Measurements from ENCODE around the gene COL15A1.

GRCh38 chr9:98923451-98924123 lies 20.1 kb upstream of the COL15A1 start:
- TF ChIP-seq CTCF (conservative IDR thresholded peaks at IDR 0.05; ENCODE audit: low read length): no peak
- no peak for TF ChIP-seq EZH2phosphoT487 (IDR thresholded peaks at IDR 0.05; ENCODE audit: borderline replicate concordance)
